ENCODE measurements around the gene STX10.

STX10 gene

GRCh38 chr19:13115936-13116281 is 34.3 kb downstream of the STX10 start:
- no peak for TF ChIP-seq CTCF (IDR thresholded peaks at IDR 0.05; ENCODE audit: low read length, missing control alignments)
- no peak for DNase-seq (ENCODE audit: low read depth)
- peak overlapping the region; percentile 96 for H3K4me3 ChIP-seq (replicated peaks; ENCODE audit: low read depth, low read length)

GRCh38 chr19:13112555-13112954 is 37.6 kb downstream of the STX10 start:
- TF ChIP-seq CTCF (IDR thresholded peaks at IDR 0.05; ENCODE audit: low read length, missing control alignments): no peak
- H3K4me3 ChIP-seq (replicated peaks; ENCODE audit: low read depth, low read length): no peak overlapping the region
- no peak for DNase-seq (ENCODE audit: low read depth)

- no peak for TF ChIP-seq CTCF (IDR thresholded peaks at IDR 0.05; ENCODE audit: low read length, missing control alignments)
- DNase-seq (ENCODE audit: low read depth): no peak
- no peak overlapping the region for H3K4me3 ChIP-seq (replicated peaks; ENCODE audit: low read depth, low read length)
Observed at GRCh38 chr19:13110099-13110610, 40.0 kb downstream of the STX10 start.

- DNase-seq (ENCODE audit: low read depth): no peak
- TF ChIP-seq CTCF (IDR thresholded peaks at IDR 0.05; ENCODE audit: low read length, missing control alignments): no peak
- no peak overlapping the region for H3K4me3 ChIP-seq (replicated peaks; ENCODE audit: low read depth, low read length)
Observed at GRCh38 chr19:13109361-13110098, 40.6 kb downstream of the STX10 start.

GRCh38 chr19:13104848-13105711 is 45.1 kb downstream of the STX10 start:
- TF ChIP-seq CTCF (IDR thresholded peaks at IDR 0.05; ENCODE audit: low read length, missing control alignments): no peak
- no peak overlapping the region for H3K4me3 ChIP-seq (replicated peaks; ENCODE audit: low read depth, low read length)
- DNase-seq (ENCODE audit: low read depth): no peak

GRCh38 chr19:13104360-13104847 is 45.8 kb downstream of the STX10 start:
- no peak for DNase-seq (ENCODE audit: low read depth)
- peak; percentile 53 for TF ChIP-seq CTCF (IDR thresholded peaks at IDR 0.05; ENCODE audit: low read length, missing control alignments)
- no peak overlapping the region for H3K4me3 ChIP-seq (replicated peaks; ENCODE audit: low read depth, low read length)

Measured in fibroblast of pulmonary artery (primary cell).